Stimulated activated CD4-positive, alpha-beta T cell treated with anti-CD3 and anti-CD28 coated beads, TNF-alpha, amount 100 ng/mL, for 4 hours (primary cell): ENCODE measurements around the gene PACS1.

Experiments used
- DNase-seq, 3 experiments: peaks; one replicate each; pipeline ENCODE4 v3.0.0-alpha.2; 2020; ENCODE audit warnings: low read depth in 3 of 3

The PACS1 gene

DNA sequence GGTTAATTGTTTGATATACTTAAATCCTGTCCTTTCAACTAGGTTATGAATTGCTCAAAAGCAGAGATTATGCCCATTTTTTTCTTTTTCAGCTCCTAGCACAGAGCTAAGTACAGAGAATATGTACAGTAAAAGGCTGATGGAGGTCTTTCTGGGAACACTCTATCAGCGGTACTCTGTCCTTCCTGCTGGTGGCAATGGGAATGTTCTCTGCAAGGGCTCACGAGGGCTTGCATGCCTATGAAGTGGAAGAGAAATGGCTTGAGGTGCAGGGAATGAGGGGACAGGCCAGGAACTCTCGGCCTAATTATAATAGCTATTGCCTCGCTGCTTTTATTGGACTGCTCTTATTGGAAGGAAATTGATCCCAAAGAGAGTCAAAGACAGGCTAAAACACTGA lies 114.7 kb downstream of the PACS1 start:
- DNase-seq, result no peak

DNA sequence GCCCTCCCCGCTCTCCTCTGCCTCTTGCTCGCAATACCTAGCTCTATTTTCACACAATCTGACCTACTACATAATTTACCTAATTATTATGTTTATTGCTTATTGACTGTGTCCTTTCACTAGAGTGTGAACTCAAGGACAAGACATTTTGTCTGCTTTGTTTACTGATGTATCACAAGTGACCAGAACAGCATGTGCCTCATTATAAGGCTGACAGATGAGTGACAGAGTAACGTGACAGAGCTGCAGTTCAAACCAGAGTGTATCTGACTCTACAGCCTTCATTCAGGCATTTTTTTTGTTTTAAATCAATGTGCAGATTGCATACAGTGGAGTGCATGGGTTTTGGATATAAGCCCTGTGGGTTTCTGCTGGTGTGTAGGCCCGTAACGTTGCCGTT lies 116.4 kb downstream of the PACS1 start:
- DNase-seq, result no peak

DNA sequence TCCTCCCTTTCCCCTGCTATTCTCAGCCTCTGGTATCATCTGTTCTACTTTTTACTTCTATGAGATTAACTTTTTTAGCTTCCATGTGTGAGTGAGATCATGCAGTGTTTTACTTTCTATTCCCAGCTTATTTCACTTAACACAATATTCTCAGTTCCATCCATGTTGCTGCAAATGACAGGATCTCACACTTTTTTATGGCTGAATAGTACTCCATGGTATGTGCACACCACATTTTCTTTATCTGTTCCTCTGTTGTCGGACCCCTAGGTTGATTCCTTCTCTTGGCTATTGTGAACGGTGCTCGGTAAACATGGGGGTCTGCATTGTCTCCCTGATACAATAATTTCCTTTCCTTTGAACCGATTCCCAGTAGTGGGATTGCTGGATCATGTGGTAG lies 117.4 kb downstream of the PACS1 start:
- DNase-seq, result no peak

- no peak for DNase-seq
Measured at GRCh38 chr11:66188580-66188979, 118.5 kb downstream of the PACS1 start.

GRCh38 chr11:66189031-66189745 lies 119.1 kb downstream of the PACS1 start:
- no peak for DNase-seq

GRCh38 chr11:66190786-66191185 lies 120.7 kb downstream of the PACS1 start:
- no peak for DNase-seq

- DNase-seq, result no peak
Measured at GRCh38 chr11:66192181-66192863, 122.2 kb downstream of the PACS1 start.

GRCh38 chr11:66194391-66194790 lies 124.3 kb downstream of the PACS1 start:
- no peak for DNase-seq

DNA sequence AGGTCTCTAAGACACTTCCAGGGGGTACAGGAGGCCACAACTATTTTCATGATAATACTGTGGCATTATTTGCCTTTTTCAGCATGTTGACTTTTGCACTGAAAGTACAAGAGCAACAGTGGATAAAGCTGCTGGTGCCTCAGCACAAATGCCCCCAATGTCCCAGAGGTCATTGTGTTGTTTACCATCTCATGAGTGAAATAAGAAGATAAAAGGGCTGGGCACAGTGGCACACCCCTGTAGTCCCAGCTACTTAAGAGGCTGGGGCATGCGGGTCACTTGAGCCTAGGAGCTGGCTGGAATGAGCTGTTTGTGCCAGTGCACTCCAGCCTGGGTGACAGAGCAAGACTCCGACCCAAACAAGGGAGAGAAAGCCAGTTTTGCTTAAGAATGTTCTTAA lies 125.8 kb downstream of the PACS1 start:
- no peak for DNase-seq

DNA sequence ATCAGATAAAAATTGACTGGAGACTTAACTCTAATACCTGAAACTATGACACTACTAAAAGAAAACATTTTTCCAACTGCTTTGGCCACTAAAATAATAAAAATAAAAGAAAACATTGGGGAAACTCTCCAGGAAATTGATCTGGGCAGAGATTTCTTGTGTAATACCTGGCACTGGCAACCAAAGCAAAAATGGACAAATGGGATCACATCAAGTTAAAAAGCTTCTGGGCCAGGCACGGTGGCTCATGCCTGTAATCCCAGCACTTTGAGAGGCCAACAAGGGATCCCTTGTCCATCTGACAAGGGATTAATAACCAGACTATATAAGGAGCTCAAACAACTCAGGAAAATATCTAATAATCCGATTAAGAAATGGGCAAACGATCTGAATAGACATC lies 133.8 kb downstream of the PACS1 start:
- no peak for DNase-seq

DNA sequence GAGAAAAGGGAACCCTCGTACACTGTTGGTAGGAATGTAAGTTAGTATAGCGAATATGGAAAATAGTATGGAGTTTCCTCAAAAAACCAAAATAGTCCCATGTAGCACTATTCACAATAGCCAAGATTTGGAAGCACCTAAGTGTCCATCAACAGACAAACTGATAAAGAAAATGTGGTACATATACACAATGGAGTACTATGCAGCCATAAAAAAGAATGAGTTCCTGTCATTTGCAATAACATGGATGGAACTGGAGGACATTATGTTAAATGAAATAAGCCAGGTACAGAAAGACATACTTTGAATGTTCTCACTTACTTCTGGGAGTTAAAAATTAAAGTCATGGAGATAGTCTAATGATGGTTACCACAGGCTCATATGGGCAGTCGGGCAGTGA lies 134.3 kb downstream of the PACS1 start:
- DNase-seq, result no peak

GRCh38 chr11:66207816-66208215 lies 137.7 kb downstream of the PACS1 start:
- no peak for DNase-seq

GRCh38 chr11:66211100-66211499 lies 141.0 kb downstream of the PACS1 start:
- no peak for DNase-seq

- DNase-seq, result no peak
Measured at GRCh38 chr11:66216911-66217310, 146.8 kb downstream of the PACS1 start.

DNA sequence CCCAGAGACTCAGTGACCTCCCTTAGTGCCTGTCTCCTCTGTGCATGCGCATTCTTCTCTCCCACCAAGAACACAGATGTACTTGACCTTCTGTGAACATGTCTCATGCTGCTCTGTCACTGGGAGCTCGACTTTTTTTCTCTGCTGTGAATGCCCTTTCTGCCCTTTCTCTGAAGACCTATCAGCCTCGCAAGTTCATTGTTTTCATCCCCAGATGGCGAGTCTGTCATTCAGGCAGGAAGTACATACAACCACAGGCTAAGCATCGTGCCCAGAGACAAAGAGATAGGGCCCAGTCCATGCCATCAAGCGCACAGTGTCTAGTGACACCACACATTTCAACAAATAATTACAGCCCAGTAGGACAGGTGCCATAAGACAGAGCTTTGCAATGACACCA lies 148.0 kb downstream of the PACS1 start:
- DNase-seq, result no peak

GRCh38 chr11:66218846-66219620 lies 149.0 kb downstream of the PACS1 start:
- DNase-seq, result no peak

DNA sequence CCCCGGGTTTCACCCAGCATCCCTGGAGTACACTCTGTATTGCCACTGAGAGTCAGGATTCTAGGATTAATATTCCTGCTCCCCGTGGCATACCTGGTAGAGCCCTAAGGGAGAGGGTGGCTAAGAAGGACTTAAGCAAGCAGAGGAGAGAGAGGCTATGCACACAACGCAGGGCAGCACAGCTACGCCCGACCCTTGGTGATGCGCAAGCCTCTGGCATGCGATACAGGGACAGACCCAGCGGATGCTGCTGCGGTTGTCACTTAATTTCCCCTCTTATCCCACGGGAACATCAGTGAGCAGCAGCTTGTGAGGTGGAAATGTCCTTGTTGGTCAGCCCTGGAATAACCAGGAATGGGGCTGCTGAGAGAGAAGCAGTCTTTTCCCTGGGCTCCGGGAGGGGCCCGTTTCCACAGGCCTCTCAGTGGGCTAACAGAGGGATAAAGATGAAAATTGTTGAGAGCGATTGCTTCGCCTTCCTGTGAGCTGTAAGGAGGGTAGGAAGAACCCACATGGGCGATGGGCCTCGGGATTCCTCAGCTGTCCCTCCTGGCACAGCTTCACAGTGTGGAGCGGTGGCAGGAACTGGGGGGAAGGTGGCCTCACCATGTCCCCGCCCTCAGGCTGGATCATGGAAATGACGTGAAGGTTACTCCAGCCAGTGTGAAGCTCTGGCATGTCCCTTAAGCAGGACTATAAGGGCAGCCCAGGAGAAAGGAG lies 149.9 kb downstream of the PACS1 start:
- DNase-seq, result no peak

DNA sequence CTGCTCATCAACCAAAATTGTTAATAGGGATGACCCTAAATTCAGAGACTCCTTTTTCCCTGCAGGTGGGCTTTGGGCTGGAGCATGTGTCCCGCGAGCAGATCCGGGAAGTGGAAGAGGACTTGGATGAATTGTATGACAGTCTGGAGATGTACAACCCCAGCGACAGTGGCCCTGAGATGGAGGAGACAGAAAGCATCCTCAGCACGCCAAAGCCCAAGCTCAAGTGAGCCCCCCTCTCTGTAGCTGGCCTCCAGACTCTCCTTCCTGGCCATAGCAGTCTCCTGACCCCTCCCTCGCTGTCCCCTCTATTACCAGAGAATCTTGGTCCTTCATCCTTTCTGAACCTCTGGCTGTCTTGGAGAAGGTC lies 150.5 kb downstream of the PACS1 start:
- no peak for DNase-seq

DNA sequence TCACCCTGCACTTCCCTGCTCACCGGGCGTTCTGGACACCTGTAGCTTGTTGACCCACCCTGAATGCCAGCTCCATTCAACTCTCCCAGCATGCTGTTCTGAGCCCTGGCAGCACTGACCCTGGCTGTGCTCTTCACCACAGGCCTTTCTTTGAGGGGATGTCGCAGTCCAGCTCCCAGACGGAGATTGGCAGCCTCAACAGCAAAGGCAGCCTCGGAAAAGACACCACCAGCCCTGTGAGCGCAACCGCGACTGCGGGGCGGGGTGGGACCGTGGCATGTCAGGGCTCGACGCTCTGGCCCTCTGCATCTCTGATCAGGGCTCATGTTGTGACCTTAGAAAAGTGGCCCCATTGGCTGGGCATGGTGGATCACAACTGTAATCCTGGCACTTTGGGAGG lies 150.9 kb downstream of the PACS1 start:
- DNase-seq, result no peak

DNA sequence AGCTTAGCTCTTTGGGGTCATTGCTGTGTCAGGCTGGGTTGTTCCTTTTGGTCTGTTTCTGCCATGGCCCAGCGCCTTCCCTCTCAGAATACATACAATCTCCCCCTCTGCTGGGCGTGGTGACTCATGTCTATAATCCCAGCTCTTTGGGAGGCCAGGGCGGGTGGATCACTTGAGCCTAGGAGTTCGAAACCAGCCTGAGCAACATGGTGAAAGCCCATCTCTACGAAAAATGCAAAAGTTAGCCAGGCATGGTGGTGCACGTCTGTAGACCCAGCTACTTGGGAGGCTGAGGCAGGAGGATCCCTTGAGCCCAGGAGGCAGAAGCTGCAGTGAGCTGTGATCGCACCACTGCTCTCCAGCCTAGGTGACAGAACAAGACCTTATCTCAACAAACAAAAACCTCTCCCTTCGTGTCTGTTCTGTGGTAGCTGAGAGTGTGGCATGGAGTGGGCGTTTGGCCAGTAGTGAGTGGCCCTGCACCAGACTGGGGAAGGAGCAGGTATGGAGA lies 151.7 kb downstream of the PACS1 start:
- no peak for DNase-seq

DNA sequence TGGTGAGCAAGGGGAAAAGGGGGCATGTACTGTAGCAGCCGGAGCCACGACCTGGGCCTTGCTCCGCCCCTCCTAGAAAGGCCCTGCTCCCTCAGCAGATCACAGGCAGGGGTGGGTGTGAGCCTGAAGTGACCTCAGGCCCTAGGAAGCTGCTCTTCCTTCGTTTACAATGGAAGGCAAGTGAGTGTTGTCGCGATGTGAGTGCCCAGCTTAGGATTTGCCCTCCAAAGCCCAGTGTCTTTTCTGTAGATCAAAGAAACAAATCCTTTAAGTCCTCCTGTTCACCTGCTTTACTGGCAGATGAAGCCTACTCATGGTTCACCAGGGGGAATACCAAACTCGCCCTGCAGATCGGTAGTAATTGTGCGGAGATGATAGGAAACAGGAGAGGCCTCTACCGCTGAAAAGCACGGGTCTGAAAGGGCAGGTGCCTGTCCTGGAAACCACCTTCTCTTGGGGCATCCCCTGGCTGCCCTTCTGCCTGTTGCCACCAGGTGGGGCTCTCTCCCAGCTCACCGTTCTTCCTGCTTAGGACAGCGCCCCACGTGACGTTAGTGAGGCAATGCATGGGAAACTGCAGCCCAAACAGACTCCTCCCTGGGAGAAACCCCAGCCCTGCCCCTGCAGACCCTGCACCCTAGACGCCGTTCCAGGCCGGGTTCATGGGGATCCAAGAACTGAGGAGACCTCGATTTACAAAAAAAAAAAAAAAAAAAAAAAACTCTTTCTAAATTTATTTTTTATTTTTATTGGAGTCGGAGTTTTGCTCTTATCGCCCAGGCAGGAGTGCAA lies 152.5 kb downstream of the PACS1 start:
- DNase-seq, result peak; percentile 75 to 90 (median 85)
